GM21526 (cell line): Measurements from ENCODE around the gene CD2AP.
A peak's percentile ranks its signal among the peaks of the same experiment; 100 is the strongest.
"Not testable (repeated sequence)": the region's sequence is repeated elsewhere in the genome, so short reads cannot be mapped to it uniquely, and the experiment has no call there.

Experiments used
- ATAC-seq: cut with Tn5 transposase; IDR thresholded peaks from one replicate; pipeline ENCODE4 v1.9.1; 2021; ENCODE audit warnings: moderate library complexity; ENCODE audit not compliant: unreplicated experiment, low FRiP score

CD2AP gene

GRCh38 chr6:47552319-47552718, 74.7 kb downstream of the CD2AP start:
- ATAC-seq, result no peak

- not testable (repeated sequence) for ATAC-seq
These were observed 75.7 kb downstream of the CD2AP start for GRCh38 chr6:47553243-47553642.

GRCh38 chr6:47556459-47556858, 78.9 kb downstream of the CD2AP start:
- ATAC-seq, result not testable (repeated sequence)

DNA sequence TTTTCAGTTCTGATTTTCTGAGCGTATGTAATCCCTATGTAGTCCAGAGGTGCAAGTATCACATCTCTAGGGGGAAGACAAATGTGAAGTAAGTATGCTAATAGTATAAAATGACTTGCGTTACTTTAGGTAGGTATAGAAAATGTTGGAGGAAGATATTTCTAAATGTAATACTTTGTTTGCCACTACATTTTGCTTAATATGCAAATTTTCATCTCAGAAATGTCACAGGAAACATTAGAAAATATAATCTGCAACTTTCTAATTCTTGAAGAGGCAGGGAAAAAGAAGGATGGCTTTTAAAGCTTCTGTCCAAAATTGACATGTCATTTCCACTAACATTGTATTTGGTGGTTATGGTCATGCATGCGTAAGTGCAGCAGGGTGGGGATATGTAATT, 85.6 kb downstream of the CD2AP start:
- no peak for ATAC-seq

GRCh38 chr6:47566602-47567001, 89.0 kb downstream of the CD2AP start:
- not testable (repeated sequence) for ATAC-seq

DNA sequence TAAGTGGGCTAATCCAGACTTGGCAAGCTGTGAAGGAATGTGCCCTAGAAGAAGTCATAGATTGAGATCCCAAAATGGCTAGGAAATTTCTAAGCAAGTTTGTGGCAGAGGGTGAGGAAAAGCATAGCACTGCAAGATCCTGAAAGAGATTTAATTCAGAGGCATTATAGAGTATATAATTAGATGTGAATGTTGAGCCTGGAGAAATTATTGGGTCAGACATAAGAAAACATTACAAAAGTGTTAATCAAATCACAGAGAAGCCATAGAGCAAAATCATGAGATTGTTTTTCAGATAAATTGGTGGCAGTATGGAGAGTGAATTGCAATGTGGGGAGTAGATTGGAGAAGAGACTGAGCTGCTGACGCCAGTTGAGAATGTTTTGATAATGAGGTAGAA, 90.0 kb downstream of the CD2AP start:
- ATAC-seq, result no peak

GRCh38 chr6:47571488-47571887, 93.9 kb downstream of the CD2AP start:
- no peak for ATAC-seq

DNA sequence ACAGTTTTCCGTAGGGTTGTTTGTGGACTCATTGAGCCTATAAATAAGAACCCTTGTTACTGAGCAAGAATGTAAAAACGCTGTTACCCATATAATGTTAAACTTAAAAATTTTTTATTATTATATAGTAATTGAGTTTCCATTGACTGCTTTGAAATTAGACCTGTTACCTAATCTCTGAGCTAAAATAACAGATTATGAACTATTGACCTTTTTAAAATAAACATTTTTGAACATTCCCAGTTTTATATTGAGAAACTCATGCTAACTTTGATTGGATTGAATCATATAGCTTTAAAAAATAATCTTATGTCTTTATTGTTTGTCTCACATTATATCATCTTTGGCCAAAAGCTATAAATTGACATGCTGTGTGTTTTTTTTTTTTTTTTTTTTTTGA, 95.5 kb downstream of the CD2AP start:
- ATAC-seq, result no peak

- ATAC-seq, result no peak
These were observed 97.2 kb downstream of the CD2AP start for GRCh38 chr6:47574789-47575188.

DNA sequence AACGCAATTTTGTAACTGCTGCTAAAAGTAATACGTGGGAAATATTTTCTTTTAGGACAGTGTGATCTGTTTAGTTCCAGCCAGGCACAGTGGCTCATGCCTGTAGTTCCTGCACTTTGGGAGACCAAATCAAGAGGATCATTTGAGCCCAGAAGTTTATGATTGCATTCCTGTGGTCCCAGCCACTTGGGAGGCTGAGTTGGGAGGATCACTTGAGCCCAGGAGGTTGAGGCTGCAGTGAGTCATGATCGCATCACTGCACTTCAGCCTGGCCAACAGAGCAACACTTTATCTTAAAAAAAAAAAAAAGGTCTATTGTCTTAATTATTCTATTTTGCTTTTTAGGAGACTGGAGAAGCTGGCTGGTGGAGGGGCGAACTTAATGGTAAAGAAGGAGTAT, 101.5 kb downstream of the CD2AP start:
- no peak for ATAC-seq

DNA sequence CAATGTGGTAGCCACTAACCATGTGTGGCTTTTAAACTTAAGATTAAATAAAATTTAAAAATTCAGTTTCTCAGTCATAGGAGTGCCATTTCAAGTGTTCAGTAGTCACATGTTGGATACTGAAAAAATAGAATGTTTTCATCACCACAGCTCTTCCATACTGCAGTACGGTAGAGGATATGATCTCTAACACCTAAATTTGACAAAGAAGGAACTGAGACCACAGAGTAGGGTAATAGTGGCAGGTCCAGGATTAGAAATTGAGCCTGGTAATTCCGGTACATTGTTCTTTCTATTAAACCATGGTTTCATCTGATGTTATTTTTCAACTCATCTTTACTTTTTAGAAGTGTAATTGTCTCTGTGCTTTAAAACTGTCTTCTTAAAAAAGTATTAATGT, 104.0 kb downstream of the CD2AP start:
- ATAC-seq, result peak; percentile 69

DNA sequence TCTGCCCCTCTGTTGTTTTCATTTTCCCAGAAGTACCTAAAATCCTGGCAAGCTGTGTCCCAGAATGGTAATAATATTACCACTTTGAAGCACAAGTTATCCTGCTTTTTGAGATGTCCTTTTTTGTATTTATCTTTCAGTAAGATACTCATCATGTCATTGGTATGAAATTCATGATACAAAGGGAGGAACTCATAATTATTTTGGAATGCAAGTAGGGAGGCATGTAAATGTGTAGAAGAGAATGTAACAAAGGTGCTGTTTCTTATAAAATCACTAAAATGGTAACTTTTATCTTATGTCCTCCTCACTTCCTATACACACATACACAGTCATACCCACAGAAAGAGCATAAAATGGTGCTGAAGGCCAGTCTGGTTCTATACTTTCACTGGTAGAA, 109.9 kb downstream of the CD2AP start:
- no peak for ATAC-seq

GRCh38 chr6:47592131-47592840, 114.7 kb downstream of the CD2AP start:
- ATAC-seq, result no peak

DNA sequence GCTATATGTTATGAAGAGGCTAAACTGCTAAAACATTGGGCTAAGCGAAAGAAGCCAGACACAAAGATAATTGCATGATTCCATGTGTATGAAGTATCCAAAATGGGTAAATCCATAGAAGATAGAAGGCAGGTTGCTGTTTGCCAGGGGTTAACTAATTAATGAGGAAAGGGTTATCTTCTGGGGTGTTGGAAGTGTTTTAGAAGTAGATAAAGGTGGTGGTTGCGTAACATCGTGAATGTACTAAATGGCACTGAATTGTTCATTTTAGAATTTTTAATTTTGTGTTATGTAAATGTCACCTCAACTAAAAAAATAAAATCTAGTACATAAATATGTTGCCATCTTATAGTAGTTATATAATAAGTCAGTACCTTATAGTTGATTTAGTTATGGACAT, 116.4 kb downstream of the CD2AP start:
- no peak for ATAC-seq

- no peak for ATAC-seq
These were observed 118.2 kb downstream of the CD2AP start for GRCh38 chr6:47595785-47596184.

- ATAC-seq, result no peak
These were observed 120.8 kb downstream of the CD2AP start for GRCh38 chr6:47598367-47598766.

- no peak for ATAC-seq
These were observed 121.9 kb downstream of the CD2AP start for GRCh38 chr6:47599512-47599911.

- no peak for ATAC-seq
These were observed 125.6 kb downstream of the CD2AP start for GRCh38 chr6:47603227-47603626.

GRCh38 chr6:47603995-47604394, 126.4 kb downstream of the CD2AP start:
- no peak for ATAC-seq

- no peak for ATAC-seq
These were observed 144.4 kb downstream of the CD2AP start for GRCh38 chr6:47621838-47622449.

DNA sequence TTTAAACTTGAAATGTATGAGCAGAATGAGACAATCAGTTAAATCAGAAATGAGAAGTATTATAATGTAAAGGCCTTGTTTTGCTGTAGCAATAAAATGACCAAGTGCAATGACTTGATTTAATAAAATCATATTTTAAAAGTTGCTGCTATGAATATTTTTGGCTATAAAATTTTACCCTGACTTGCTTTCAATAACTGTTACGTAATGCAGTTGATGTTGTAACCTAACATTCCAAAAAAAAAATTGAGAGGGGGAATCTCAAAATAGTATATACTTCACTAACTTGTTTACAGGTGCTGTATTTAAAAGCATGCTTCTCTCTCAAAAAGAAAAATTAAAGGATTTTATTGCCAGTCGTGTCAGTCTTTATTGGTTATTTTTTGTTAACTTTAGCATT, 149.2 kb downstream of the CD2AP start:
- ATAC-seq, result no peak
